Measurements from ENCODE around the gene SUFU.

GRCh38 chr10:102650655-102651454, 147.1 kb downstream of the SUFU start:
- TF ChIP-seq CTCF (IDR thresholded peaks at IDR 0.05; ENCODE audit: control extremely low read depth in 1 of 3, insufficient read depth in 1 of 3, low read depth in 1 of 3, low read length in 3 of 3), result no peak
- no peak for TF ChIP-seq USF2 (IDR thresholded peaks at IDR 0.05; ENCODE audit: low read length)
- TF ChIP-seq RBBP5 (IDR thresholded peaks at IDR 0.05; ENCODE audit: borderline replicate concordance, low read depth, low read length), result no peak
- TF ChIP-seq BRCA1 (IDR thresholded peaks at IDR 0.05; ENCODE audit: low read depth, low read length), result no peak
- TF ChIP-seq SP1 (IDR thresholded peaks at IDR 0.05; ENCODE audit: low read depth, low read length), result no peak
- TF ChIP-seq EZH2 (IDR thresholded peaks at IDR 0.05; ENCODE audit: low read depth, low read length, severe bottlenecking), result no peak
- no peak for TF ChIP-seq ZNF274 (IDR thresholded peaks at IDR 0.05; ENCODE audit: borderline replicate concordance, extremely low read depth, low read length)
- no peak for TF ChIP-seq EP300 (IDR thresholded peaks at IDR 0.05; ENCODE audit: borderline replicate concordance in 1 of 2, low read depth in 2 of 2, low read length in 2 of 2)
- TF ChIP-seq POLR2A (IDR thresholded peaks at IDR 0.05; ENCODE audit: control extremely low read depth in 1 of 2, low read depth in 2 of 2, low read length in 2 of 2), result no peak
- TF ChIP-seq ASH2L (IDR thresholded peaks at IDR 0.05; ENCODE audit: low read length), result no peak
- TF ChIP-seq CBX8 (IDR thresholded peaks at IDR 0.05; ENCODE audit: borderline replicate concordance, low read depth, low read length), result no peak
- TF ChIP-seq TCF12 (IDR thresholded peaks at IDR 0.05; ENCODE audit: low read depth, low read length), result no peak
- no peak for TF ChIP-seq SUZ12 (IDR thresholded peaks at IDR 0.05; ENCODE audit: low read length)
- no peak for TF ChIP-seq RXRA (IDR thresholded peaks at IDR 0.05; ENCODE audit: insufficient read depth, low read depth, low read length)

Data from H1 (cell line).